Gastrocnemius medialis (tissue), 4 donors: ENCODE results near the gene FRY. TPM values are rescaled to one million over a fixed set of nuclear protein-coding genes. Genes with fewer than 3 reads are reported as not detected.

ENCODE experiments used
- ATAC-seq, 2 donors: fragments of 150-250 bp; one replicate each; pipeline ENCODE4 v1.9.1; 2016
- DNase-seq, 2 donors: peaks; one replicate each; pipeline ENCODE4 v3.0.0-alpha.2; 2019
- H3K27ac ChIP-seq, 4 donors: fragments of 200-600 bp; sonication (generic); 1 replicate in 1 of 4; 2 replicates in 3 of 4; pipeline ENCODE4 v1.5.1; 2016 to 2018; ENCODE audit warnings: mild to moderate bottlenecking in 2 of 4, moderate library complexity in 1 of 4
- H3K27me3 ChIP-seq, 3 donors: fragments of 200-600 bp; sonication (generic) in 2 of 3; 1 replicate in 1 of 3; 2 replicates in 2 of 3; pipeline versions ENCODE4 v1.5.1 to v1.6.0; 2016 to 2019; ENCODE audit warnings: mild to moderate bottlenecking in 1 of 3, moderate library complexity in 1 of 3
- H3K36me3 ChIP-seq, 2 donors: fragments of 200-600 bp; sonication (generic) in 1 of 2; one replicate each; pipeline ENCODE4 v1.5.1; 2017 to 2018
- H3K4me1 ChIP-seq, 2 donors: fragments of 200-600 bp; sonication (generic) in 1 of 2; one replicate each; pipeline ENCODE4 v1.5.1; 2016 to 2017; ENCODE audit warnings: mild to moderate bottlenecking in 2 of 2
- H3K4me3 ChIP-seq, 4 donors: fragments of 200-600 bp; sonication (generic) in 3 of 4; 1 replicate in 1 of 4; 2 replicates in 3 of 4; pipeline ENCODE4 v1.5.1; 2016 to 2019; ENCODE audit warnings: mild to moderate bottlenecking in 2 of 4
- H3K9me3 ChIP-seq, 3 donors: fragments of 200-600 bp; sonication (generic) in 2 of 3; 1 replicate in 1 of 3; 2 replicates in 2 of 3; pipeline ENCODE4 v1.5.1; 2016 to 2019
- POLR2A ChIP-seq, 2 donors: fragments of 450-650 bp; IDR thresholded peaks; one replicate each; pipeline ENCODE4 v1.6.1; 2017; ENCODE audit warnings: antibody characterized with exemption in 2 of 2, mild to moderate bottlenecking in 2 of 2, moderate library complexity in 2 of 2
- in situ Hi-C, 4 donors: fragments of 200-750 bp; cut with MboI; loops; one replicate each; pipeline versions ENCODE4 v1.15.0 to v1.8.0; 2017; ENCODE audit warnings: low sequenced_read_pairs in 4 of 4
- intact Hi-C: fragments of 100-400 bp; cut with DNase I; formaldehyde crosslinking; loops from one replicate; pipeline ENCODE4 v1.15.1; 2023; ENCODE audit warnings: low total_unique reads
- total RNA-seq, 4 donors: library from RNA; depleted of rRNA; stranded (reverse); fragments of >200 nt; gene quantifications; one replicate each; pipeline versions ENCODE4 v1.1.0 to v1.2.3, GENCODE V29; 2016
- TF ChIP-seq, protein P1 (sequence below), 5 experiments: fragments of 450-650 bp in 3 of 5; fragments of 200-600 bp in 2 of 5; sonication (generic) in 2 of 5; IDR thresholded peaks in 4 of 5; conservative IDR thresholded peaks in 1 of 5; 1 replicate in 4 of 5; 2 replicates in 1 of 5; pipeline ENCODE4 v1.5.1; 2016 to 2019; ENCODE audit warnings: antibody characterized with exemption in 5 of 5, mild to moderate bottlenecking in 3 of 5, moderate library complexity in 3 of 5

Gene FRY
- total RNA-seq, 4 donors from 2014 or later: 10.1 to 48.3 (median 21.4) TPM

- TF ChIP-seq POLR2A (IDR thresholded peaks at IDR 0.05): no peak
- TF ChIP-seq, protein P1, sequence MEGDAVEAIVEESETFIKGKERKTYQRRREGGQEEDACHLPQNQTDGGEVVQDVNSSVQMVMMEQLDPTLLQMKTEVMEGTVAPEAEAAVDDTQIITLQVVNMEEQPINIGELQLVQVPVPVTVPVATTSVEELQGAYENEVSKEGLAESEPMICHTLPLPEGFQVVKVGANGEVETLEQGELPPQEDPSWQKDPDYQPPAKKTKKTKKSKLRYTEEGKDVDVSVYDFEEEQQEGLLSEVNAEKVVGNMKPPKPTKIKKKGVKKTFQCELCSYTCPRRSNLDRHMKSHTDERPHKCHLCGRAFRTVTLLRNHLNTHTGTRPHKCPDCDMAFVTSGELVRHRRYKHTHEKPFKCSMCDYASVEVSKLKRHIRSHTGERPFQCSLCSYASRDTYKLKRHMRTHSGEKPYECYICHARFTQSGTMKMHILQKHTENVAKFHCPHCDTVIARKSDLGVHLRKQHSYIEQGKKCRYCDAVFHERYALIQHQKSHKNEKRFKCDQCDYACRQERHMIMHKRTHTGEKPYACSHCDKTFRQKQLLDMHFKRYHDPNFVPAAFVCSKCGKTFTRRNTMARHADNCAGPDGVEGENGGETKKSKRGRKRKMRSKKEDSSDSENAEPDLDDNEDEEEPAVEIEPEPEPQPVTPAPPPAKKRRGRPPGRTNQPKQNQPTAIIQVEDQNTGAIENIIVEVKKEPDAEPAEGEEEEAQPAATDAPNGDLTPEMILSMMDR (IDR thresholded peaks at IDR 0.05 in 4 of 5, conservative IDR thresholded peaks at IDR 0.05 in 1 of 5): no peak
- H3K27ac ChIP-seq: peak overlapping the region in 3 of 4 donors; percentile 2 to 50 (median 41)
- H3K9me3 ChIP-seq: no peaks in the 10 kb centered on the region
- ATAC-seq (no peak), DNase-seq (no peak)
- H3K4me3 ChIP-seq: no peak overlapping the region
- H3K36me3 ChIP-seq: peaks cover 0 to 15% of the 10 kb centered on the region in 2 donors
- intact Hi-C loops: no loop called here
- no peaks in the 10 kb centered on the region for H3K4me1 ChIP-seq
- in situ Hi-C loops: no loop called here
- H3K27me3 ChIP-seq: no peaks in the 10 kb centered on the region
Measured at GRCh38 chr13:32134241-32135055, 102.9 kb downstream of the FRY start.

GRCh38 chr13:32135056-32135390 is 103.4 kb downstream of the FRY start:
- DNase-seq (no peak), ATAC-seq (no peak)
- peaks cover 0 to 15% of the 10 kb centered on the region in 2 donors for H3K36me3 ChIP-seq
- intact Hi-C loops: no loop called here
- peak overlapping the region in 3 of 4 donors; percentile 36 to 50 (median 41) for H3K27ac ChIP-seq
- H3K4me3 ChIP-seq: no peak overlapping the region
- in situ Hi-C loops: no loop called here
- TF ChIP-seq, protein P1 (IDR thresholded peaks at IDR 0.05 in 4 of 5, conservative IDR thresholded peaks at IDR 0.05 in 1 of 5): no peak
- TF ChIP-seq POLR2A (IDR thresholded peaks at IDR 0.05): no peak
- no peaks in the 10 kb centered on the region for H3K4me1 ChIP-seq
- H3K27me3 ChIP-seq: no peaks in the 10 kb centered on the region
- no peaks in the 10 kb centered on the region for H3K9me3 ChIP-seq

GRCh38 chr13:32135655-32136054 is 104.1 kb downstream of the FRY start:
- no peaks in the 10 kb centered on the region for H3K9me3 ChIP-seq
- H3K4me3 ChIP-seq: no peak overlapping the region
- peak overlapping the region in 2 of 4 donors; percentile 36 to 41 for H3K27ac ChIP-seq
- H3K4me1 ChIP-seq: no peaks in the 10 kb centered on the region
- TF ChIP-seq, protein P1 (IDR thresholded peaks at IDR 0.05 in 4 of 5, conservative IDR thresholded peaks at IDR 0.05 in 1 of 5): no peak
- no peak for TF ChIP-seq POLR2A (IDR thresholded peaks at IDR 0.05)
- ATAC-seq: no peak
- H3K27me3 ChIP-seq: no peaks in the 10 kb centered on the region
- H3K36me3 ChIP-seq: peaks cover 0 to 15% of the 10 kb centered on the region in 2 donors
- in situ Hi-C loops: no loop called here
- intact Hi-C loops: no loop called here
- DNase-seq: no peak

- intact Hi-C loops: no loop called here
Measured at GRCh38 chr13:32136061-32136460, 104.5 kb downstream of the FRY start.

More at GRCh38 chr13:32136061-32136460, 104.5 kb downstream of the FRY start:
- Histone ChIP-seq H3K4me3 (no peak overlapping the region), H3K4me1 (no peaks in the 10 kb centered on the region), H3K9me3 (no peaks in the 10 kb centered on the region), H3K27ac (peak overlapping the region in 1 of 4 donors; percentile 36), H3K27me3 (no peaks in the 10 kb centered on the region), H3K36me3 (peaks cover 0 to 15% of the 10 kb centered on the region in 2 donors)
- no peak for ATAC-seq
- TF ChIP-seq POLR2A (IDR thresholded peaks at IDR 0.05): no peak
- TF ChIP-seq, protein P1 (IDR thresholded peaks at IDR 0.05 in 4 of 5, conservative IDR thresholded peaks at IDR 0.05 in 1 of 5): no peak
- no peak for DNase-seq
- in situ Hi-C loops: no loop called here
